Measurements from ENCODE around the gene GPALPP1.
A peak's percentile ranks its signal among the peaks of the same experiment; 100 is the strongest.

The GPALPP1 gene

GRCh38 chr13:45064889-45065288 lies 75.6 kb downstream of the GPALPP1 start:
- no peak for DNase-seq

- DNase-seq = peak; percentile 92
Observed at GRCh38 chr13:45068036-45069001, 79.0 kb downstream of the GPALPP1 start.

- no peak for DNase-seq
Observed at GRCh38 chr13:45073809-45074208, 84.5 kb downstream of the GPALPP1 start.

GRCh38 chr13:45074721-45075120 lies 85.4 kb downstream of the GPALPP1 start:
- no peak for DNase-seq

GRCh38 chr13:45078003-45078402 lies 88.7 kb downstream of the GPALPP1 start:
- DNase-seq = no peak
